WTC11 (cell line): Measurements from ENCODE around the gene COL6A3. TPM values are rescaled to one million over a fixed set of nuclear protein-coding genes. Genes with fewer than 3 reads are reported as not detected.

Experiments used
- ATAC-seq: fragments of 200-7000 bp; cut with Tn5 transposase; 2 replicates; pipeline ENCODE4 v1.10.0; 2021; ENCODE audit warnings: mild to moderate bottlenecking, moderate library complexity
- CTCF ChIA-PET: fragments of 300-600 bp; sonication (Branson Sonifier 250); formaldehyde crosslinking; loops from one replicate; lab custom pipeline; 2021; ENCODE audit warnings: antibody characterized with exemption; lab: Charles Lee
- POLR2A ChIA-PET: fragments of 350-600 bp; sonication (Branson Sonifier 250); formaldehyde crosslinking; loops from one replicate; lab custom pipeline; 2021; ENCODE audit warnings: antibody characterized with exemption; lab: Charles Lee
- DNase-seq: peaks from one replicate; pipeline ENCODE4 v3.0.0; 2021; ENCODE audit warnings: low spot score
- H3K27ac Mint-ChIP-seq: 2 replicates; pipeline ENCODE4 v1.8.0; 2021; ENCODE audit warnings: mixed read lengths
- H3K27me3 Mint-ChIP-seq: 2 replicates; pipeline ENCODE4 v1.8.0; 2021; ENCODE audit warnings: low read depth, mild to moderate bottlenecking, moderate library complexity, mixed read lengths
- H3K36me3 Mint-ChIP-seq: 2 replicates; pipeline ENCODE4 v1.8.0; 2021; ENCODE audit warnings: mixed read lengths
- H3K4me1 Mint-ChIP-seq: 2 replicates; pipeline ENCODE4 v1.8.0; 2022; ENCODE audit warnings: mixed read lengths
- H3K4me3 Mint-ChIP-seq: 2 replicates; pipeline ENCODE4 v1.8.0; 2021; ENCODE audit warnings: mild to moderate bottlenecking, moderate library complexity, mixed read lengths
- H3K9me3 Mint-ChIP-seq: 2 replicates; pipeline ENCODE4 v1.8.0; 2021; ENCODE audit warnings: mixed read lengths
- ATF3 ChIP-seq: sonication (generic); formaldehyde crosslinking; conservative IDR thresholded peaks from 2 replicates; pipeline ENCODE4 v1.8.1; 2022; ENCODE audit warnings: mild to moderate bottlenecking, missing genetic modification reagents
- E2F1 ChIP-seq: sonication (generic); formaldehyde crosslinking; IDR thresholded peaks from 2 replicates; pipeline ENCODE4 v1.8.0; 2022; ENCODE audit warnings: mild to moderate bottlenecking, missing genetic modification reagents
- ESRRA ChIP-seq: sonication (generic); formaldehyde crosslinking; IDR thresholded peaks from 2 replicates; pipeline ENCODE4 v1.8.1; 2022; ENCODE audit warnings: mild to moderate bottlenecking, missing genetic modification reagents, borderline replicate concordance
- ETV6 ChIP-seq: sonication (generic); formaldehyde crosslinking; IDR thresholded peaks from 2 replicates; pipeline ENCODE4 v1.8.1; 2022; ENCODE audit warnings: mild to moderate bottlenecking, missing genetic modification reagents
- GTF2I ChIP-seq: fragments of 250-450 bp; sonication (Bioruptor Pico); conservative IDR thresholded peaks from 2 replicates; pipeline ENCODE4 v1.4.0; 2021; ENCODE audit warnings: mild to moderate bottlenecking
- JUN ChIP-seq: sonication (generic); formaldehyde crosslinking; IDR thresholded peaks from 2 replicates; pipeline ENCODE4 v1.8.0; 2023; ENCODE audit warnings: mild to moderate bottlenecking, missing genetic modification reagents
- NFATC4 ChIP-seq: fragments of 250-450 bp; sonication (Bioruptor Pico); IDR thresholded peaks from 2 replicates; pipeline ENCODE4 v1.9.0; 2021; ENCODE audit warnings: mild to moderate bottlenecking
- NR1H2 ChIP-seq: sonication (generic); formaldehyde crosslinking; IDR thresholded peaks from 2 replicates; pipeline ENCODE4 v1.9.0; 2021; ENCODE audit warnings: mild to moderate bottlenecking, moderate library complexity, missing genetic modification reagents
- SP1 ChIP-seq: sonication (generic); formaldehyde crosslinking; conservative IDR thresholded peaks from 2 replicates; pipeline ENCODE4 v1.8.1; 2022; ENCODE audit warnings: missing genetic modification reagents
- ZMAT4 ChIP-seq: fragments of 250-450 bp; sonication (Bioruptor Pico); IDR thresholded peaks from 2 replicates; pipeline ENCODE4 v1.9.0; 2021; ENCODE audit warnings: mild to moderate bottlenecking
- ZNF138 ChIP-seq: sonication (generic); formaldehyde crosslinking; conservative IDR thresholded peaks from 2 replicates; pipeline ENCODE4 v1.8.1; 2022; ENCODE audit warnings: mild to moderate bottlenecking, moderate library complexity, missing genetic modification reagents
- ZNF219 ChIP-seq: sonication (generic); formaldehyde crosslinking; IDR thresholded peaks from 2 replicates; pipeline ENCODE4 v1.8.0; 2023; ENCODE audit warnings: missing genetic modification reagents, mild to moderate bottlenecking, borderline replicate concordance
- ZNF396 ChIP-seq: fragments of 250-450 bp; sonication (Bioruptor Pico); IDR thresholded peaks from 2 replicates; pipeline ENCODE4 v1.8.0; 2021; ENCODE audit warnings: mild to moderate bottlenecking, moderate library complexity, borderline replicate concordance
- ZNF671 ChIP-seq: fragments of 250-450 bp; sonication (Bioruptor Pico); IDR thresholded peaks from 2 replicates; pipeline ENCODE4 v1.8.0; 2021; ENCODE audit warnings: mild to moderate bottlenecking
- total RNA-seq: library from RNA; stranded (reverse); gene quantifications from 3 replicates; pipeline ENCODE4 v1.2.3, GENCODE V29; 2021
- TF ChIP-seq, protein P1 (sequence below): sonication (generic); formaldehyde crosslinking; IDR thresholded peaks from 2 replicates; pipeline ENCODE4 v1.8.1; 2023; ENCODE audit warnings: mild to moderate bottlenecking, missing genetic modification reagents, moderate library complexity
- TF ChIP-seq, protein P2 (sequence below): sonication (generic); formaldehyde crosslinking; IDR thresholded peaks from 2 replicates; pipeline ENCODE4 v1.8.1; 2023; ENCODE audit warnings: mild to moderate bottlenecking, missing genetic modification reagents
- TF ChIP-seq, protein P3 (sequence below): sonication (generic); formaldehyde crosslinking; IDR thresholded peaks from 2 replicates; pipeline ENCODE4 v1.8.1; 2023; ENCODE audit warnings: mild to moderate bottlenecking, missing genetic modification reagents
- TF ChIP-seq, protein P4 (sequence below): fragments of 250-450 bp; sonication (Bioruptor Pico); IDR thresholded peaks from 2 replicates; pipeline ENCODE4 v1.9.0; 2021; ENCODE audit warnings: moderate library complexity, mild to moderate bottlenecking, inconsistent platforms, borderline replicate concordance

Gene COL6A3
- total RNA-seq, 1 experiment from 2014 or later: 2.6 TPM

- TF ChIP-seq, protein P1, sequence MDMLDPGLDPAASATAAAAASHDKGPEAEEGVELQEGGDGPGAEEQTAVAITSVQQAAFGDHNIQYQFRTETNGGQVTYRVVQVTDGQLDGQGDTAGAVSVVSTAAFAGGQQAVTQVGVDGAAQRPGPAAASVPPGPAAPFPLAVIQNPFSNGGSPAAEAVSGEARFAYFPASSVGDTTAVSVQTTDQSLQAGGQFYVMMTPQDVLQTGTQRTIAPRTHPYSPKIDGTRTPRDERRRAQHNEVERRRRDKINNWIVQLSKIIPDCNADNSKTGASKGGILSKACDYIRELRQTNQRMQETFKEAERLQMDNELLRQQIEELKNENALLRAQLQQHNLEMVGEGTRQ (CRISPR knock-in tag): no peak
- TF ChIP-seq, protein P2, sequence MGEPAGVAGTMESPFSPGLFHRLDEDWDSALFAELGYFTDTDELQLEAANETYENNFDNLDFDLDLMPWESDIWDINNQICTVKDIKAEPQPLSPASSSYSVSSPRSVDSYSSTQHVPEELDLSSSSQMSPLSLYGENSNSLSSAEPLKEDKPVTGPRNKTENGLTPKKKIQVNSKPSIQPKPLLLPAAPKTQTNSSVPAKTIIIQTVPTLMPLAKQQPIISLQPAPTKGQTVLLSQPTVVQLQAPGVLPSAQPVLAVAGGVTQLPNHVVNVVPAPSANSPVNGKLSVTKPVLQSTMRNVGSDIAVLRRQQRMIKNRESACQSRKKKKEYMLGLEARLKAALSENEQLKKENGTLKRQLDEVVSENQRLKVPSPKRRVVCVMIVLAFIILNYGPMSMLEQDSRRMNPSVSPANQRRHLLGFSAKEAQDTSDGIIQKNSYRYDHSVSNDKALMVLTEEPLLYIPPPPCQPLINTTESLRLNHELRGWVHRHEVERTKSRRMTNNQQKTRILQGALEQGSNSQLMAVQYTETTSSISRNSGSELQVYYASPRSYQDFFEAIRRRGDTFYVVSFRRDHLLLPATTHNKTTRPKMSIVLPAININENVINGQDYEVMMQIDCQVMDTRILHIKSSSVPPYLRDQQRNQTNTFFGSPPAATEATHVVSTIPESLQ: no peak
- TF ChIP-seq NFATC4: no peak
- TF ChIP-seq SP1: no peak
- TF ChIP-seq, protein P3, sequence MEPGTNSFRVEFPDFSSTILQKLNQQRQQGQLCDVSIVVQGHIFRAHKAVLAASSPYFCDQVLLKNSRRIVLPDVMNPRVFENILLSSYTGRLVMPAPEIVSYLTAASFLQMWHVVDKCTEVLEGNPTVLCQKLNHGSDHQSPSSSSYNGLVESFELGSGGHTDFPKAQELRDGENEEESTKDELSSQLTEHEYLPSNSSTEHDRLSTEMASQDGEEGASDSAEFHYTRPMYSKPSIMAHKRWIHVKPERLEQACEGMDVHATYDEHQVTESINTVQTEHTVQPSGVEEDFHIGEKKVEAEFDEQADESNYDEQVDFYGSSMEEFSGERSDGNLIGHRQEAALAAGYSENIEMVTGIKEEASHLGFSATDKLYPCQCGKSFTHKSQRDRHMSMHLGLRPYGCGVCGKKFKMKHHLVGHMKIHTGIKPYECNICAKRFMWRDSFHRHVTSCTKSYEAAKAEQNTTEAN: no peak
These were observed 114.1 kb downstream of the COL6A3 start (continued) for GRCh38 chr2:237299906-237300305.

DNA sequence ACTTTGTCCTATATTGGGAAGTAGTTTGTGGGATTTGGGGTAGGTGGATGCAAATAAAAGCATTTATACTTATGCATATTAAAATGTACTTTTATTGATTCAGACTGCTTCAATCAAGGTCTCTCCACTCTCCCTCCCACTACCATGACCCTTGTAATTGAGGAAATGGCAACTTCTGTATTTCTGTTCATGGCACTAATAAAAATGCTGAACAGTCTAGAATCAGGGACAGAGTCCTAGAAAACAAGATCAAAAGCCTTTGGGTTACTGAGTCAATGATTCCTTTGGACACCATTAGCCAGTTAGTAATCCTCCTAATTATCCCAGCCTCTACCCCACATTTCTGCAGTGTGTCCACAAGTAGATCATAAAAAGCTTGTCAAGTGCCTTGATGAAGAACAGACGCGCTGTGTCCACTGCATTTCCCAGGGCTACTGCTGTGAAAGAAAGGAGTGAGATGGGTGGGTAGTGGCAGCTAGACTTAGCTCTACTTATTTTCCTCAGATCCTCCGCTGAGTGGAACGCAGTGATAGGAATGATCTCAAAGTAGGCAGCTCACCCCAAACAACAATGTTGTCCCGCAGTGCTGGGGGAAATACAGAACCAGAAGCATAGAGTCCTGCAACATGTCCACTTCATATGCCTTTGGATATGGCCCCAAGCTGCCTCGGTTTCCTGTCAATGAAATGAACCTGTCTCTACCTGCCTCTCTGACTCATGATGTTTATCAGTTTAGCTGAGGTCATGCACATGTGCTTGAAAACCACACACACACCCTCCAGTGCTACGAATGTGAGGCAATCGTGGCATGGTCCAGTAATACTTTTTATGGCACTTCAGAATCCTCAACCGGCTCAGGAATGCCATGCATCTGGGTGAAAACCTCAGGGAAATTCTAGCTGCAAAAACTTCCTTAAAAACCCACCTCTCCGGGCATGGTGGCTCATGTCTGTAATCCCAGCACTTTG, 115.5 kb downstream of the COL6A3 start:
- no peak for ATAC-seq
- Mint-ChIP-seq H3K36me3 (peaks cover 14% of the 10 kb centered on the region), H3K4me3 (no peak overlapping the region), H3K9me3 (peaks cover 32% of the 10 kb centered on the region)
- CTCF ChIA-PET: no interaction called here
- no peak for TF ChIP-seq ZNF671
- TF ChIP-seq ZNF396 (CRISPR knock-in tag): no peak
- TF ChIP-seq, protein P4, sequence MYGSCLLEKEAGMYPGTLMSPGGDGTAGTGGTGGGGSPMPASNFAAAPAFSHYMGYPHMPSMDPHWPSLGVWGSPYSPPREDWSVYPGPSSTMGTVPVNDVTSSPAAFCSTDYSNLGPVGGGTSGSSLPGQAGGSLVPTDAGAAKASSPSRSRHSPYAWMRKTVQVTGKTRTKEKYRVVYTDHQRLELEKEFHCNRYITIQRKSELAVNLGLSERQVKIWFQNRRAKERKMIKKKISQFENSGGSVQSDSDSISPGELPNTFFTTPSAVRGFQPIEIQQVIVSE (CRISPR knock-in tag): no peak
- no peak for TF ChIP-seq JUN (CRISPR knock-in tag)
- TF ChIP-seq ETV6: no peak
- TF ChIP-seq GTF2I (CRISPR knock-in tag): no peak
- TF ChIP-seq ZMAT4 (CRISPR knock-in tag): no peak
- no peak for TF ChIP-seq ZNF138
- TF ChIP-seq ATF3 (CRISPR knock-in tag): no peak
- TF ChIP-seq E2F1: no peak
- TF ChIP-seq NR1H2 (CRISPR knock-in tag): no peak
- no peak for TF ChIP-seq ESRRA (CRISPR knock-in tag)
- TF ChIP-seq ZNF219 (CRISPR knock-in tag): no peak
- TF ChIP-seq, all 79 proteins: peak for 0
- Mint-ChIP-seq H3K27me3 (peaks cover 5% of the 10 kb centered on the region; the same call in 1 of the 2 replicates), H3K4me1 (peaks cover 9% of the 10 kb centered on the region), H3K27ac (no peak overlapping the region)
- POLR2A ChIA-PET: no interaction called here
- no peak for DNase-seq
